ENCODE measurements around the gene ZNF511.

DNA sequence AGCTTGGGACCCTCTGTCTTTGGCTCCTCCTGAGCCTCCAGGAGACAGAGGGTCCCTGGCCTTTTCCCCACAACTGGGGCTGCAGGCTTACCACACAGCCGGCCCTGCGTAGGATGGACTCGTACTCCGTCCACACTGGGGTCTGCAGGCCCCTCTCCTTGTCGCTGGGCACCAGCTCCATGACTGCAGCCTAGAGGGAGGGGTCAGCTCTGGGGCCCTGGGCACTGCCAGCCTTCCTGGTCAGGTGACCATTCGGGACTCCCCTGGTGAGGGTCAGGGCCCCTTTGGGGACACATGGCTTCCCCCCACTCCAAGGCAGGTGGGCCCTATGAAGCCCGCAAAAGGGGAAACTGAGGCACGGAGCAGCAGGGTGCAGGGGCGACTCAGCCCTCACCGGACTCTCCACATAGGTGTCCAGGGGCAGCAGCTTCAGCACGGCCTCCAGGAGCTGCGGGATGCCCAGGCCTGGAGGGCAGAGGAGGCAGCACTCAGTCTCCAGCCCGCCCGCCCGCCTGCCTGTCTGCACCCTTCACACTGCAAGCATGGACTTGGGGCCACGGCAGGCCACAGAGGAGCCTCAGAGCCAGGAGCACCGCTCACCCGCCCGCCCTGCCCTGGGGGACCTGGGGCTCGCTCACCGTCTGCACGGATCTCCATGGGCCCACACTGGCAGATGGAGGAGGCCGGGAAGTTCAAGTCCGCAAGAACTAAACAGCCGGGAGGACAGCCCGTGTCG is 48.0 kb downstream of the ZNF511 start:
- TF ChIP-seq, protein P1, sequence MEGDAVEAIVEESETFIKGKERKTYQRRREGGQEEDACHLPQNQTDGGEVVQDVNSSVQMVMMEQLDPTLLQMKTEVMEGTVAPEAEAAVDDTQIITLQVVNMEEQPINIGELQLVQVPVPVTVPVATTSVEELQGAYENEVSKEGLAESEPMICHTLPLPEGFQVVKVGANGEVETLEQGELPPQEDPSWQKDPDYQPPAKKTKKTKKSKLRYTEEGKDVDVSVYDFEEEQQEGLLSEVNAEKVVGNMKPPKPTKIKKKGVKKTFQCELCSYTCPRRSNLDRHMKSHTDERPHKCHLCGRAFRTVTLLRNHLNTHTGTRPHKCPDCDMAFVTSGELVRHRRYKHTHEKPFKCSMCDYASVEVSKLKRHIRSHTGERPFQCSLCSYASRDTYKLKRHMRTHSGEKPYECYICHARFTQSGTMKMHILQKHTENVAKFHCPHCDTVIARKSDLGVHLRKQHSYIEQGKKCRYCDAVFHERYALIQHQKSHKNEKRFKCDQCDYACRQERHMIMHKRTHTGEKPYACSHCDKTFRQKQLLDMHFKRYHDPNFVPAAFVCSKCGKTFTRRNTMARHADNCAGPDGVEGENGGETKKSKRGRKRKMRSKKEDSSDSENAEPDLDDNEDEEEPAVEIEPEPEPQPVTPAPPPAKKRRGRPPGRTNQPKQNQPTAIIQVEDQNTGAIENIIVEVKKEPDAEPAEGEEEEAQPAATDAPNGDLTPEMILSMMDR (IDR thresholded peaks at IDR 0.05 in 8 of 11, conservative IDR thresholded peaks at IDR 0.05 in 3 of 11) = no peak
- TF ChIP-seq POLR2AphosphoS5 (IDR thresholded peaks at IDR 0.05) = no peak
